Ishikawa (cell line): Measurements from ENCODE around the gene MLLT1.

Experiments
- CREB1 ChIP-seq: IDR thresholded peaks from 2 replicates; pipeline ENCODE4 v1.6.1; 2012; ENCODE audit warnings: low read depth
- EGR1 ChIP-seq: IDR thresholded peaks from 2 replicates; pipeline ENCODE4 v1.6.1; 2012
- EP300 ChIP-seq: IDR thresholded peaks from 2 replicates; pipeline ENCODE4 v1.6.1; 2012; ENCODE audit warnings: borderline replicate concordance
- FOXM1 ChIP-seq: IDR thresholded peaks from 2 replicates; pipeline ENCODE4 v1.6.1; 2012; ENCODE audit warnings: low read depth, borderline replicate concordance
- TAF1 ChIP-seq: IDR thresholded peaks from 2 replicates; pipeline ENCODE4 v1.6.1; 2012; ENCODE audit warnings: low read depth, mild to moderate bottlenecking
- TCF12 ChIP-seq: IDR thresholded peaks from 2 replicates; pipeline ENCODE4 v1.6.1; 2012; ENCODE audit warnings: low read depth
- TEAD4 ChIP-seq: IDR thresholded peaks from 2 replicates; pipeline ENCODE4 v1.6.1; 2012
- YY1 ChIP-seq: IDR thresholded peaks from 2 replicates; pipeline ENCODE4 v1.6.1; 2012; ENCODE audit warnings: low read depth
- TF ChIP-seq, protein P1 (sequence below): IDR thresholded peaks from 2 replicates; pipeline ENCODE4 v1.6.1; 2012; ENCODE audit warnings: low read depth, mild to moderate bottlenecking
- TF ChIP-seq, protein P2 (sequence below): IDR thresholded peaks from 2 replicates; pipeline ENCODE4 v1.6.1; 2012

Gene MLLT1

GRCh38 chr19:6172074-6172863 is 107.5 kb downstream of the MLLT1 start:
- TF ChIP-seq CREB1 = no peak
- no peak for TF ChIP-seq YY1
- TF ChIP-seq, protein P1, sequence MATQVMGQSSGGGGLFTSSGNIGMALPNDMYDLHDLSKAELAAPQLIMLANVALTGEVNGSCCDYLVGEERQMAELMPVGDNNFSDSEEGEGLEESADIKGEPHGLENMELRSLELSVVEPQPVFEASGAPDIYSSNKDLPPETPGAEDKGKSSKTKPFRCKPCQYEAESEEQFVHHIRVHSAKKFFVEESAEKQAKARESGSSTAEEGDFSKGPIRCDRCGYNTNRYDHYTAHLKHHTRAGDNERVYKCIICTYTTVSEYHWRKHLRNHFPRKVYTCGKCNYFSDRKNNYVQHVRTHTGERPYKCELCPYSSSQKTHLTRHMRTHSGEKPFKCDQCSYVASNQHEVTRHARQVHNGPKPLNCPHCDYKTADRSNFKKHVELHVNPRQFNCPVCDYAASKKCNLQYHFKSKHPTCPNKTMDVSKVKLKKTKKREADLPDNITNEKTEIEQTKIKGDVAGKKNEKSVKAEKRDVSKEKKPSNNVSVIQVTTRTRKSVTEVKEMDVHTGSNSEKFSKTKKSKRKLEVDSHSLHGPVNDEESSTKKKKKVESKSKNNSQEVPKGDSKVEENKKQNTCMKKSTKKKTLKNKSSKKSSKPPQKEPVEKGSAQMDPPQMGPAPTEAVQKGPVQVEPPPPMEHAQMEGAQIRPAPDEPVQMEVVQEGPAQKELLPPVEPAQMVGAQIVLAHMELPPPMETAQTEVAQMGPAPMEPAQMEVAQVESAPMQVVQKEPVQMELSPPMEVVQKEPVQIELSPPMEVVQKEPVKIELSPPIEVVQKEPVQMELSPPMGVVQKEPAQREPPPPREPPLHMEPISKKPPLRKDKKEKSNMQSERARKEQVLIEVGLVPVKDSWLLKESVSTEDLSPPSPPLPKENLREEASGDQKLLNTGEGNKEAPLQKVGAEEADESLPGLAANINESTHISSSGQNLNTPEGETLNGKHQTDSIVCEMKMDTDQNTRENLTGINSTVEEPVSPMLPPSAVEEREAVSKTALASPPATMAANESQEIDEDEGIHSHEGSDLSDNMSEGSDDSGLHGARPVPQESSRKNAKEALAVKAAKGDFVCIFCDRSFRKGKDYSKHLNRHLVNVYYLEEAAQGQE = no peak
- no peak for TF ChIP-seq TEAD4
- TF ChIP-seq EP300 = no peak

DNA sequence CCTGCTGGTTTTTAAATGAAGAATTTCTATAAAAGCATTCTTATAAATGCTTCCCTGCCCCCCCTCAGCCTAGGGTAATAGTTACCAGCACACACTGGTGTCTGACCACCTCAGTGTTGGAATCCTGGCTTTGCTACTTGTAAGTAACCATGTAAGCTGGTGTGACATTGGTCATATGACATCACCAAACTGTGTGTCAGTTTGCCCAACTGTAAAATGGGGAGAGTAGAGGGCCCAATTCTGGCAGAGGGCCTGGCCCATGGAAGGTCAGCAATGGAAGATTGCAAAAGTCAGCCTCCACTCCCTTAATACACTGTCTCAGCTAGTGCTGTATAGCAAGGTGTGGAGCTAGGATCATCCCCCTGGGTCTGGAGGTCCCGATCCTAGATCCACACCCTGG is 112.7 kb downstream of the MLLT1 start:
- TF ChIP-seq TEAD4 (no peak), EP300 (no peak), CREB1 (no peak), FOXM1 (no peak), TCF12 (no peak)

DNA sequence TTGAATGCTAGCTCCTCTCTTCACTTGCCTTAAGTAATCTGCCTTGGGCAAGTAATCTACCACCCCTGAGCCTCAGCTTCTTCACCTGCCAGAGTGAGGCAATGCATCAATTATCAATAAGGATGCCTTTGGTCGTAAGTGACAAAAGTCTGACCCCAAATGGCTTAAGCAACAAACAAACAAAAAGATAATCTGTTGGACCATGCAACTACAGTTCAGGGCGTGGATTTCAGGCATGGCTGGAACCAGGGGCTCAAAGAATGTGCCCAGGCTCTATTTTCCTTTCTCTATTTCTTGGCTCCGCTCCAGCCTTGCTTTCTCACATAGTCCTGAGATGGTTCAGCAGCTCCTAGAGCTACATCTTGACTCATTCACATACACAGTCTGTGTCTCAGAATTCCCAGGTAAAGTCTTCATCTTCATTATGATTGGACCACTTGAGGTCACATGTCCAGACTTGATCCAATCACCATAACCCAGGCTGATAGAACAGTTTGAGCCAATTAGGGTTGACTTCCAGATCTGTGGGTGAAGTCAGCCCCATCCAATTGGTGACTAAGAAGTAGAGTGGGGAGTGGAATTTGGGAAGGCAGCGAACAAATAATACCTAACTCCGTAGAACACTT is 114.8 kb downstream of the MLLT1 start:
- TF ChIP-seq, protein P2, sequence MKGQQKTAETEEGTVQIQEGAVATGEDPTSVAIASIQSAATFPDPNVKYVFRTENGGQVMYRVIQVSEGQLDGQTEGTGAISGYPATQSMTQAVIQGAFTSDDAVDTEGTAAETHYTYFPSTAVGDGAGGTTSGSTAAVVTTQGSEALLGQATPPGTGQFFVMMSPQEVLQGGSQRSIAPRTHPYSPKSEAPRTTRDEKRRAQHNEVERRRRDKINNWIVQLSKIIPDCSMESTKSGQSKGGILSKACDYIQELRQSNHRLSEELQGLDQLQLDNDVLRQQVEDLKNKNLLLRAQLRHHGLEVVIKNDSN = peak; percentile 69
- TF ChIP-seq TAF1 = no peak

GRCh38 chr19:6161271-6161850 is 118.4 kb downstream of the MLLT1 start:
- TF ChIP-seq YY1 (no peak), EGR1 (0 out of 2 replicates have a peak, but pooled peaks have one; percentile 15)
